H9 (cell line): ENCODE data around the gene MAP3K20. TPM values are rescaled to one million over a fixed set of nuclear protein-coding genes. Genes with fewer than 3 reads are reported as not detected.

ENCODE experiments used
- DNase-seq: peaks from one replicate; pipeline ENCODE4 v3.0.0-alpha.2; 2017
- H2AFZ ChIP-seq: one replicate; pipeline ENCODE4 v1.6.1; 2013; ENCODE audit warnings: mild to moderate bottlenecking, low read length, control low read depth, moderate library complexity
- H2AK5ac ChIP-seq: 2 replicates; pipeline ENCODE4 v1.6.1; 2013; ENCODE audit warnings: low read length, control low read depth, mixed read lengths; ENCODE audit not compliant: insufficient read length
- H2BK120ac ChIP-seq: one replicate; pipeline ENCODE4 v1.6.1; 2013; ENCODE audit warnings: low read depth, mild to moderate bottlenecking, low read length, control low read depth, inconsistent platforms; ENCODE audit not compliant: poor library complexity, severe bottlenecking
- H2BK12ac ChIP-seq: 2 replicates; pipeline ENCODE4 v1.6.1; 2013; ENCODE audit warnings: low read length, control low read depth, mixed read lengths, low read depth; ENCODE audit not compliant: insufficient read length
- H2BK15ac ChIP-seq: 2 replicates; pipeline ENCODE4 v1.6.1; 2013; ENCODE audit warnings: low read depth, low read length, control low read depth
- H2BK20ac ChIP-seq: one replicate; pipeline ENCODE4 v1.6.1; 2013; ENCODE audit warnings: low read depth, mild to moderate bottlenecking, low read length, control low read depth, inconsistent platforms; ENCODE audit not compliant: poor library complexity, severe bottlenecking
- H2BK5ac ChIP-seq: 2 replicates; pipeline ENCODE4 v1.6.1; 2013; ENCODE audit warnings: low read length, control low read depth, mixed read lengths; ENCODE audit not compliant: insufficient read length
- H3K14ac ChIP-seq: 2 replicates; pipeline ENCODE4 v1.6.1; 2013; ENCODE audit warnings: low read length, control low read depth; ENCODE audit not compliant: insufficient read depth
- H3K18ac ChIP-seq: 2 replicates; pipeline ENCODE4 v1.6.1; 2013; ENCODE audit warnings: low read depth, mild to moderate bottlenecking, mixed read lengths, low read length, control low read depth; ENCODE audit not compliant: insufficient read length
- H3K23ac ChIP-seq: 2 replicates; pipeline ENCODE4 v1.6.1; 2013; ENCODE audit warnings: low read length, control low read depth, mixed read lengths, low read depth; ENCODE audit not compliant: insufficient read length
- H3K23me2 ChIP-seq: 2 replicates; pipeline ENCODE4 v1.6.1; 2013; ENCODE audit warnings: low read depth, mild to moderate bottlenecking, mixed read lengths, low read length, control low read depth; ENCODE audit not compliant: insufficient read length, poor library complexity, severe bottlenecking
- H3K27ac ChIP-seq: 2 replicates; pipeline ENCODE4 v1.5.1; 2013; ENCODE audit warnings: low read length, control low read depth, mixed read lengths, low read depth; ENCODE audit not compliant: insufficient read length
- H3K27me3 ChIP-seq: 2 replicates; pipeline ENCODE4 v1.6.1; 2013; ENCODE audit warnings: low read length, control low read depth, inconsistent platforms; ENCODE audit not compliant: insufficient read depth
- H3K4ac ChIP-seq: 2 replicates; pipeline ENCODE4 v1.6.1; 2013; ENCODE audit warnings: low read depth, mild to moderate bottlenecking, control low read depth, inconsistent platforms, low read length, moderate library complexity
- H3K4me1 ChIP-seq: 2 replicates; pipeline ENCODE4 v1.6.1; 2013; ENCODE audit warnings: low read length, control low read depth, inconsistent platforms; ENCODE audit not compliant: insufficient read depth
- H3K4me2 ChIP-seq: 2 replicates; pipeline ENCODE4 v1.6.1; 2013; ENCODE audit warnings: low read length, control low read depth, mixed read lengths; ENCODE audit not compliant: insufficient read length, insufficient read depth
- H3K56ac ChIP-seq: 2 replicates; pipeline ENCODE4 v1.6.1; 2013; ENCODE audit warnings: low read depth, mild to moderate bottlenecking, mixed read lengths, low read length, control low read depth; ENCODE audit not compliant: insufficient read length
- H3K79me1 ChIP-seq: 2 replicates; pipeline ENCODE4 v1.6.1; 2013; ENCODE audit warnings: low read depth, mild to moderate bottlenecking, moderate library complexity, low read length, control low read depth, inconsistent platforms; ENCODE audit not compliant: insufficient read depth, poor library complexity, severe bottlenecking
- H3K79me2 ChIP-seq: 2 replicates; pipeline ENCODE4 v1.6.1; 2013; ENCODE audit warnings: low read length, control low read depth, inconsistent platforms; ENCODE audit not compliant: insufficient read depth
- H3K9ac ChIP-seq: 2 replicates; pipeline ENCODE4 v1.6.1; 2013; ENCODE audit warnings: low read length, control low read depth, mixed read lengths; ENCODE audit not compliant: insufficient read length; ENCODE audit errors: extremely low read depth
- H3K9me3 ChIP-seq: one replicate; pipeline ENCODE4 v1.6.1; 2013; ENCODE audit warnings: low read depth, low read length, inconsistent platforms; ENCODE audit not compliant: control insufficient read depth
- H3T11ph ChIP-seq: one replicate; pipeline ENCODE4 v1.6.1; 2013; ENCODE audit warnings: mild to moderate bottlenecking, low read length, control low read depth, inconsistent platforms
- H4K20me1 ChIP-seq: one replicate; pipeline ENCODE4 v1.6.1; 2013; ENCODE audit not compliant: control insufficient read depth, insufficient read length, insufficient read depth
- H4K5ac ChIP-seq: 2 replicates; pipeline ENCODE4 v1.6.1; 2013; ENCODE audit warnings: low read depth, mild to moderate bottlenecking, mixed read lengths, low read length, control low read depth; ENCODE audit not compliant: insufficient read length
- H4K8ac ChIP-seq: replicated peaks from 2 replicates; pipeline ENCODE4 v1.6.1; 2013; ENCODE audit warnings: low read length, control low read depth, mixed read lengths, low read depth; ENCODE audit not compliant: insufficient read length
- H4K91ac ChIP-seq: 2 replicates; pipeline ENCODE4 v1.6.1; 2013; ENCODE audit warnings: low read depth, mild to moderate bottlenecking, moderate library complexity, mixed read lengths, low read length, control low read depth; ENCODE audit not compliant: insufficient read length
- H3K27ac Mint-ChIP-seq, 3 experiments: 2 replicates in 2 of 3; 3 replicates in 1 of 3; pipeline ENCODE4 v1.8.0; 2020 to 2021; ENCODE audit warnings: mixed read lengths in 3 of 3, mild to moderate bottlenecking in 1 of 3, moderate library complexity in 1 of 3
- H3K27me3 Mint-ChIP-seq: 2 replicates; pipeline ENCODE4 v1.8.0; 2021; ENCODE audit warnings: low read depth, mild to moderate bottlenecking, moderate library complexity, mixed read lengths
- H3K36me3 Mint-ChIP-seq, 3 experiments: 2 replicates in 2 of 3; 3 replicates in 1 of 3; pipeline ENCODE4 v1.8.0; 2020 to 2021; ENCODE audit warnings: low read depth in 3 of 3, mixed read lengths in 3 of 3; ENCODE audit not compliant: insufficient read depth in 1 of 3
- H3K4me1 Mint-ChIP-seq, 2 experiments: 2 replicates each; pipeline ENCODE4 v1.8.0; 2020; ENCODE audit warnings: mixed read lengths in 2 of 2
- H3K4me3 Mint-ChIP-seq, 2 experiments: 2 replicates in 1 of 2; 3 replicates in 1 of 2; pipeline ENCODE4 v1.8.0; 2020 to 2021; ENCODE audit warnings: mild to moderate bottlenecking in 2 of 2, mixed read lengths in 2 of 2, moderate library complexity in 1 of 2
- H3K9me3 Mint-ChIP-seq, 2 experiments: 2 replicates in 1 of 2; 3 replicates in 1 of 2; pipeline ENCODE4 v1.8.0; 2020; ENCODE audit warnings: mild to moderate bottlenecking in 2 of 2, mixed read lengths in 2 of 2, moderate library complexity in 1 of 2
- CTCF ChIP-seq: fragments of 200-600 bp; sonication (generic); conservative IDR thresholded peaks from 3 replicates; pipeline ENCODE4 v1.8.0; 2021; ENCODE audit warnings: antibody characterized with exemption, mild to moderate bottlenecking
- WGBS: extraction: QIAGEN DNeasy Blood & Tissue Kit; methylation state at CpG from one replicate; pipeline ENCODE4 v1.1.7; 2013; ENCODE audit warnings: missing lambda C conversion rate, low lambda C conversion rate, mixed read lengths; ENCODE audit not compliant: insufficient read length; ENCODE audit errors: extremely low coverage; 5-methylcytosine and 5-hydroxymethylcytosine counted together
- total RNA-seq: library from RNA; stranded (reverse); gene quantifications from 2 replicates; pipeline ENCODE4 v1.2.1, GENCODE V29; 2021

MAP3K20 gene
- total RNA-seq, 1 experiment from 2014 or later: 8.7 TPM

DNA sequence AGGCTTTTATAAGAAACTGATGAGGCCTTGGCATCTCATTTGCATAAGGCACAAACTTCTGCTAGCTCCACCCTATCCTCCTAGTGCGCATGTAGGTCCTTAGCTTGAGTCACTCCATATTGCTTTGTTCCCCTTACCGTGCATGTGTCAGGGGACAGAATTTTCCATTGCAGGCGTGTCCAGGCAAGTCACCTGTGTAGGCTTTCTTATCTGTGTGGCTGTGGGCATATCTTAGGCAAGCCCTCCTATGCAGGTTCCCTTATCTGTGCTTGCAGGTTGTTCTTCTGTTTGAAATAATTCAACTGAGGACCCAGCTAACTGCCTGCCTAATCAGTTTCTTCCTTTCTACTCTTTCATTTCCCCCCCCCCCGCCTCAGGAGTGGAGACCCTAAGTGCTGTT, 215.8 kb downstream of the MAP3K20 start:
- WGBS: no CpG with 5 or more reads among the region's 4 CpGs

More for the DNA sequence above, 215.8 kb downstream of the MAP3K20 start:
- H3K27ac Mint-ChIP-seq: peak overlapping the region in 1 of 3 experiments; percentile 67; a peak in 1 of 7 replicates
- Histone ChIP-seq H3K79me1 (no peaks in the 10 kb centered on the region), H4K20me1 (no peaks in the 10 kb centered on the region), H2AFZ (no peak overlapping the region), H2AK5ac (no peak overlapping the region), H4K8ac (no peak overlapping the region), H2BK15ac (no peak overlapping the region), H3K9ac (no peak overlapping the region), H3K27me3 (no peaks in the 10 kb centered on the region), H4K5ac (no peak overlapping the region), H3K79me2 (no peaks in the 10 kb centered on the region), H3K14ac (no peak overlapping the region), H2BK20ac (no peak overlapping the region), H3K23ac (no peak overlapping the region), H2BK12ac (no peak overlapping the region), H3K18ac (no peak overlapping the region), H3K4ac (no peak overlapping the region), H3K9me3 (peaks cover 3% of the 10 kb centered on the region), H3K23me2 (no peaks in the 10 kb centered on the region), H2BK120ac (no peak overlapping the region), H3T11ph (no peak overlapping the region), H3K56ac (no peak overlapping the region), H3K27ac (no peak overlapping the region), H2BK5ac (no peak overlapping the region), H4K91ac (no peak overlapping the region), H3K4me1 (no peaks in the 10 kb centered on the region), H3K4me2 (no peak overlapping the region)
- peaks cover 0 to 8% of the 10 kb centered on the region in 2 experiments; a peak in 1 of 4 replicates for H3K4me1 Mint-ChIP-seq
- no peaks in the 10 kb centered on the region for H3K27me3 Mint-ChIP-seq
- no peak for TF ChIP-seq CTCF
- H3K36me3 Mint-ChIP-seq: peaks cover 4 to 23% (median 6%) of the 10 kb centered on the region in 3 experiments
- no peak for DNase-seq
- H3K4me3 Mint-ChIP-seq: no peak overlapping the region
- H3K9me3 Mint-ChIP-seq: peaks cover 14 to 20% of the 10 kb centered on the region in 2 experiments
